ENCODE measurements around the gene SYF2.
"Not testable (repeated sequence)": the region's sequence is repeated elsewhere in the genome, so short reads cannot be mapped to it uniquely, and the experiment has no call there.

The SYF2 gene

GRCh38 chr1:25232027-25232865 lies at the start of gene SYF2:
Gene SYF2 (minus strand): TSS chr1:25232502. CDS start chr1:25232467, 35 bp downstream.
- peak; percentile 74 for DNase-seq (ENCODE audit: low read depth)

- DNase-seq (ENCODE audit: low read depth): not testable (repeated sequence)
These were observed 47.4 kb upstream of the SYF2 start for GRCh38 chr1:25279693-25280111.

GRCh38 chr1:25278790-25279189 lies 46.5 kb upstream of the SYF2 start:
- DNase-seq (ENCODE audit: low read depth): not testable (repeated sequence)

GRCh38 chr1:25278358-25278757 lies 46.1 kb upstream of the SYF2 start:
- DNase-seq (ENCODE audit: low read depth): not testable (repeated sequence)

GRCh38 chr1:25277295-25277694 lies 45.0 kb upstream of the SYF2 start:
- not testable (repeated sequence) for DNase-seq (ENCODE audit: low read depth)

GRCh38 chr1:25275648-25276047 lies 43.3 kb upstream of the SYF2 start:
- DNase-seq (ENCODE audit: low read depth): not testable (repeated sequence)

- not testable (repeated sequence) for DNase-seq (ENCODE audit: low read depth)
These were observed 39.9 kb upstream of the SYF2 start, which contains the start of gene RHD for GRCh38 chr1:25272238-25272637. Gene RHD (plus strand): TSS chr1:25272509. CDS start chr1:25272548, 39 bp downstream.

GRCh38 chr1:25268143-25268760 lies 36.0 kb upstream of the SYF2 start:
- not testable (repeated sequence) for DNase-seq (ENCODE audit: low read depth)

GRCh38 chr1:25267288-25268142 lies 35.2 kb upstream of the SYF2 start:
- DNase-seq (ENCODE audit: low read depth): peak; percentile 65

- DNase-seq (ENCODE audit: low read depth): not testable (repeated sequence)
These were observed 34.4 kb upstream of the SYF2 start for GRCh38 chr1:25266554-25267287.

- DNase-seq (ENCODE audit: low read depth): not testable (repeated sequence)
These were observed 28.0 kb upstream of the SYF2 start for GRCh38 chr1:25260336-25260735.

GRCh38 chr1:25259813-25260212 lies 27.5 kb upstream of the SYF2 start:
- DNase-seq (ENCODE audit: low read depth): not testable (repeated sequence)

- DNase-seq (ENCODE audit: low read depth): no peak
These were observed 24.9 kb upstream of the SYF2 start for GRCh38 chr1:25257196-25257595.

GRCh38 chr1:25256578-25256965 lies 24.3 kb upstream of the SYF2 start:
- no peak for DNase-seq (ENCODE audit: low read depth)

GRCh38 chr1:25255706-25256577 lies 23.6 kb upstream of the SYF2 start:
- no peak for DNase-seq (ENCODE audit: low read depth)

- DNase-seq (ENCODE audit: low read depth): no peak
These were observed 21.6 kb upstream of the SYF2 start for GRCh38 chr1:25253911-25254310.

- no peak for DNase-seq (ENCODE audit: low read depth)
These were observed 15.8 kb upstream of the SYF2 start for GRCh38 chr1:25247829-25248754.

GRCh38 chr1:25247024-25247828 lies 14.9 kb upstream of the SYF2 start, which contains the start of gene RSRP1:
Gene RSRP1 (minus strand): TSS chr1:25247454. CDS start chr1:25246963, 491 bp downstream.
- DNase-seq (ENCODE audit: low read depth): peak; percentile 90
